DMS 273 treated with DMSO at 0.1 percent for 48 hours (cell line): ENCODE measurements around the gene LTBP2.

Experiments used
- DNase-seq: peaks from one replicate; lab custom pipeline; 2025; lab: John Stamatoyannopoulos, UW

Gene LTBP2

DNA sequence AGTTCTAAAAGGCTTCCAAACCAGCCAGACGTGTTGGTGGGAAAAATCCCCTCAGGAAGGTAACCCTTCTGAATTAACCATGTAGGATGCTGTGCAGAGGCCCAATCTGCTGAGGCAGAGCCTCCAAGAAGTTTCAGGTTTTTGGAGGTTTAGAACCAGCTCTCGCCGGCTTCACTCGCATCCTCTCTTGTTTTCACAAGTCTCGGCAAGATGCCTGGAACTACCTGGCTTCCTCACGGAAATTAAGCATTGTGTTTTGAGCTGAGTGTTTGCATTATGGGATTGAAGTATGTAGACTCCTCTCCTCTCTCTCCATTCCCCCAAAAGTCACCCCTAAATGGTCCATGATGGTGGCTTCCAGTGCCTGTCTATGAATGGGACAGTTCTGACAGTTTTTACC is 20.6 kb downstream of the LTBP2 start:
- DNase-seq, result no peak

DNA sequence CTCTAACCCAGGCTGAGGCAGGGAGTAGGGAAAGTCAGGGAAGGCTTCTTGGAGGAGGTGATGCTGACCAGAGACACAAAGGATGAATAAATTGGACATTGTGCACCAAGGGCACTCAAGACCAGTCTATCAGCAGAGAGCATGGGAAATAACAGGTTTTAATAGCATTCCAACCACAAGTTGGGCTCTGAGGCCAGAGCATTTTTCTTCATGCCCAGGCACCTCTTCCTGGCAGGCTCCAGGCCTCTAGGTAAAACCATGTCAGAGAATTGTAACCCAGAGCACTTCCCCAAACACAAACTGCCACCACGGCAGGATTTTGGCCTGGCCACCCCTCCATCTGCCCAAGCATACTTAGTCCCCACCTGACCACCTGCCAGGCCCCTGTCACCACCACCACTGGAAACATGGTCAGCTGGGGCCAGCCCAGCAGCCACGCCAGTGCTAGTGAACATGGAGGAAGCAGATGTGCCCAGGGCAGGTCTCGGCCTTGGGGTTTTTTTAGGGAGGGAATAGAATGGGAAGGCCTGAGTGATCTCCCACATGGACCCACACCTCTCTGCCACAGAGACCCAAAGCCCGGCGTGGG is 22.7 kb downstream of the LTBP2 start:
- DNase-seq, result no peak

DNA sequence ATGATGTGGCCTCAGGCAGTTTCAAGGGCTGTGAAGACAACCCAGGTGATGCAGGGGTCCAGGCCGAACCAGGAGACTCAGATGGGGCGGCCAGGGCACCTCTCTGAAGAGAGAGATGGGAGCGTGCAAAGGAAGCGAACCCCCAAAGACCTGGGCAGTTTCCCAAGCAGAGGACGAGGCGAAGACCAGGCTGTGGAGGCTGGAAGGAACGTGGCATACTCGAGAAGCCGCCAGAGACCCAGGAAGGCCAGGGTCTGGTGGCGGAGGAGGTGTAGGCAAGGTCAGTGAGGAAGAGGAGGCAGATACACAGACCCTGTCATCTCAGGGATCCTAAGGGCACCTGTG is 24.7 kb downstream of the LTBP2 start:
- DNase-seq, result no peak

DNA sequence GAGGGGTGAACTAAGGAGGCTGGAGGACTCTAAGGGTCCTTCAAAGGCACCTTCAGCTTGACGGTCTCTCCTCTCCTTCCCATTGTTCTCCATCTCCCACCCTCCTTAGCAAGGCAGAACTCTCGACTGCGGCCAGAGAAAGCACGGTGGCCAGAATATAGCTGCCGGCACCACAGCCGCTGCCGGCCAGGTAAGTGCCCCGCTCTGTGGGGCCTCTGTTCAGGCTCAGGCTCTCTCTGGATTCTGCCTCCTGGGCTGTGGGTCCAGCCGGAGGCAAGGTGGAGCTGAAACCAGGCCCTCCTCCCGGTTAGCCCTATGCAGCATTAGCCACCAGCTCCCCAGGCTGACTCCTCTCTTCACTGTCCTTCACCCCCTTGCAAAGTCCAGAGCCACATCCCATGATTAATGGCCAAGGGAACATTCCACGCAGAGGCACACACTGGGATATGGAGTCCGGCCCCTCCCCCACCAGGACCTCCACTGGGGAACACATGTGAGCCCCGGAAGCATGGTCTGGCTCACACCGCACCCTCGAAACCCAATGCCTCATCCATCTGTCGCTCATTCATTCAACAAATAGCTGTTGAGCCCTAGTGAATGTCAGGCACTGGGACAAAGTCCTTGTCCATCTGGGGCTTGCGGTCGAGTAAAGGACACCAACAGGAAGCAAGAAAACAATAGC is 25.2 kb downstream of the LTBP2 start:
- no peak for DNase-seq

DNA sequence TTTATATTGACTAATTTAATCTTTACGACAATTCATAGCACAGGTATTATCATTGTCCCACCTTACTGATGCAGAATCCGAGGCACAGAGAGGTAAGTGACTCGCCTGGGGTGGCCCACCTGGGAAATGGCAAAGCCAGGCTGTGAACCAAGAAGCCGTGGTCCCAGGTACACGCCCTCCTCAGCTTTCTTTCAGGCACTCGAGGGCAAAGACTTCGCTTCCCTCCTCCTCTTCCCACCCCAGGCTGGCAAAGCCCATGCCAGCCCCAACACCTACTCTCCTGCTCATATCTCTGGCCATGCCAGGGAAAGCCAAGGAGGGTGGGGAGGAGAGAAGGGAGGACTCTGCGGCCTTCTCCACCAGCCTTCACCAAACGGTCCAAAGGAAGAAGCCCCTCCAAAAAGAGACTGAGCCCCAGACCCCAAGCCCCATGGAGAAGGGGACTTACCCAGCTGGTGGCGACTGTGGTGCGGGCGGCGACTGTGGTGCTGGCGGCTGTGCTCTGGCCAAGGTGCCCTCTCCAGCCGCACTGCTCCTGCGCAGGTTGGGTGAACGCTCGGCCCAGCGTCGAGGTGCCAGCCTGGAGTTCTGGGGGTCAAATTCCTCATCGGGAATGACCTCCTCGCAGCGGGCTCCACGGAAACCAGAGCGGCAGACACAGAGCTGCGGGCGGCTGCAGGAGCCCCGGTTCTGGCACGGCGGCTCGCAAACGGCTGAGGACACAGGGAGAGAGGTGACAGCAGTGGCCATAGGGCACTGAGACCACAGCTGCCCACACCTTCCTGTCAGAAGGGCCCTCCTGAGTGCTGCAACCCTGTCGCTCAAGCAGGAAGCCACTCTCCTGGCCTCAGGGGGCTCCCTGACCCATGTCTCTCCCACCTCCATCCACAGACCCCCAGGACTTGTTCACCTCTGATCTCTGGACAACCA is 26.4 kb downstream of the LTBP2 start:
- no peak for DNase-seq

DNA sequence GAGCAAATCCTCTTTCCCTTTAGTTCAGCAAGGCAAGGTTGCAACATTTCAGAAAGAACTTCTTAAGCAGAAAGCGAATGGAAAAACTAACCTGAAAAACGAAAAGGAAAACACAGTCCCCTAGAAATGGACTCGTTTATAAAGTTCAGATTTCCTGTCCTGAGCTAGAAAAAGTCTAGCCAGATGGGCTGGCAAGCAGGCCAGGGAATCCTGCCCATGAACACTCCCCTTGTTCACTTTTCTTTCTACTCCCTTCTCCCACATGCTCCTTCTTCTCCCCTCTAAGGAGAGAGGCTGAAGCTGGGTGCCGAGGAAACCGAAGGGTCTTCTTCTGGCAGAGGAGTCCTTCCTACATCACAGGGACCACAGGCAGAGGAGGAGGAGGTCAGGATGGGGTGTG is 27.1 kb downstream of the LTBP2 start:
- DNase-seq, result no peak

DNA sequence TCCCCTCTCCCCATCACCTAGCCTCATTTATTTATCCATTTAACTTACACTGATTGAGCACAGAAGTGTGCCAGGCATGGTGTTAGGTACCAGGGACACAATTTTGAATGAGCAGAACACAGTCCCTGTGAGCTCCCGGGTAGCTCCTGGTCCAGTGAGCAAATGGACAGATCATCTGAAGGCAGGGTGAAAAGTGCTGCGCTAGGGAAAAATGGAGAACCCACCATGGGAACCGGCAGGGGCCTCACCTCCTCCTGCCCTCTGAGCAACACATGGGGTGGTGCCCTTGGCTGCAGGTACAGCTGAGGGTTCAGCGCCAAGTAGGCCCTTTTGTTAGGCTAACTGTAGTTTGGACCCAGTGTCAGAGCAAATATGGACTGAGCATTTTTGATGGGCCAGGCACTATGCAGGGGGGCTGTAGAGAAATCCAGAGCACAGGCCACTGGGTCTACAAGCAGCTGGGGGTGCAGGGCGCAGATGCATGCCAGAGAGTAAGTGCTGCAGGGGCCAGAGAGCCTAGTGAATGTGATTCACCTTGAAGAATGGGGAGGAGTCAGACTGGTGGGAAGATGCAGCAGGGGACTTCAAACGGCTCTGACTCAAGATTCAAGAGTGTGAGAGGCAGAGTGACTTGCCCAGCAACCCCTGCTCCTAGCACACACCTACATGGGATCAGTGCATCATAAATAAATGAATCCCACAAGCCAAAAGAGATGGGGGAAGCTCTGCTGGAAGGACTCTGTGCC is 28.2 kb downstream of the LTBP2 start:
- no peak for DNase-seq

DNA sequence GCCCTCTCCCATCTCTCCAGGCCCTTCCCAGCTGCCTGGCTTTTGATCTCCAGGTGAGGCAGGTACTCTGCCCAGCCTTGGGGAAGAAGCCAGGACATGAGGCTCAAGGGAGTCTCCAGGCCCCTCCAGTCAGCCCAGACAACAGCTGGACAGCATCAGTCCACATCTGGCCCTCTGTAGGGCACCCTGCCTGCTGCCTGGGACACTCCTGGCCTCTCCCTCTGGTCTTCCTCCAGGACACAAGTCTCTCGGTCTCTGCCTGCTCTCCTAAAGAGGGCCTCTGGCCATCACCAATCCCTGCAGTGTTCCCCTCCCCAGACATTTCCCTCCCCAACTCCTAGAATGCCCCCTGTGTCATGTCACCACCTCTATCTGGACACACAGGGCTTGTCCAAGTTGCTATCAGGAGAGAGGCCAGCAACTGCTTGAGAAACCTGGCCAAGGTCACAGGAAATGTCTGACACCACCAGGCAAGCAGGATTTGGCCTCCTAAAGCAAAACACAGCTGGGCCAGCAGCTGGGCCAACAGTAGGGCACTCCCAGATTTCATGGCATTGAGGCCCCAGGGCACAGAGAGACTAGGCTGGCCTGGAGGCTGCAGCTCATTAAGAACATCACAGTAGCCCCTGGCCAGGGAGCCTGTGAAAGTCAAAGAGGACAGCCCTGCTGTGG is 29.0 kb downstream of the LTBP2 start:
- DNase-seq, result no peak

DNA sequence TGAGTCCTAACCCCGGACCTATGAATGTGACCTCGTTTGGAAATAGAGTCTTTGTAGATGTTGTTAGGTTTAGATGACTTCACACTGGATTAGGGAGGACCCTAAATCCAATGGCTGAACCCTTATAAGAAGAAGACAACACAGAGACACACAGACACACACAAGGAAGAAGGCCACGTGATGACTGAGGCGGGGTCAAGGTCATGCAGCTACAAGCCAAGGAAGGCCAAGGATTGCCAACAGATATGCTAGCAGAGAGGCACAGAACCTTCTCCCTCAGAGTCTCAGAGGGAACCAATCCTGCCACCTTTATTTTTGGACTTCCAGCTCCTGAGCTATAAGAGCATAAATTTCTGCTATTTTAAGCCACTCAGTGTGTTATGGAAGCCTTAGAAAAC is 31.8 kb downstream of the LTBP2 start:
- DNase-seq, result no peak

DNA sequence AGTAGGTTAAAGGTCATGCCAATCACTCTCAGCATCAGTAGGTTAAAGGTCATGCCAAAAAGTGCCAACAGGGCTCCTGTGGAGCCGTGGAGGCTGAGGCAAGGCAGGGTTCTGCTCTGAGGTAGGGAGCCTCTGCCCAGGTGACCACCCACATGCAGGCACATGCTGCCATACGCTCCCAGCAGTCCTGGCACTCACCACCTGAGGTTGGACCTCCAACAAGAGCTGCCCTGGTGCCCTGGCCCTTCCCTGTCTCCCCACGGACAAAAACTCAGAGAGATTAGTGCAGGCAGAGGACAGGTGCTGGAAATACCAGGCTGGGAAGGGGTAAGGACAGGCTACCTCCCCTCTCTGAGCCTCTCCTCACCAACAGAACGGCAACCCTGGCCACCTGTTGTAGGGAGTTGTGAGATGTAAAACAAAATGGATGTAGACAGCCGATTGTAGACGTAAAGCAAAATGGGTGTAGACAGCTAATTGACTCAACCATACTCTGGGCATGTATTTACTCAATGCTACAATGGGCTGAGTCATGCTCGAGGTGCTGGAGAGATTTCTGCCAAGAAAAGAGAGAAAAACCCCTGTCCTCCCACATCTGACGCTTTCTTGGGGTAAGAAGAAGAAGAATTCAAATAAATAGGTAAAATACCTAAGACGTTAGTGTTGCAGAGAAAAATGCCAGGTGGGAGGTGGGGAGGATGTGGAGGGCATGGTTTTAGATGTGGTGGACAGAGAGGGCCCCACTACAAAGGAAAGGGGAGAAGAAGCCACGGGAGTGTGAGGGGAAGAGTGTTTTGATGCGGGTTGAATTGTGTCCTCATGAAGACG is 32.4 kb downstream of the LTBP2 start:
- no peak for DNase-seq

DNA sequence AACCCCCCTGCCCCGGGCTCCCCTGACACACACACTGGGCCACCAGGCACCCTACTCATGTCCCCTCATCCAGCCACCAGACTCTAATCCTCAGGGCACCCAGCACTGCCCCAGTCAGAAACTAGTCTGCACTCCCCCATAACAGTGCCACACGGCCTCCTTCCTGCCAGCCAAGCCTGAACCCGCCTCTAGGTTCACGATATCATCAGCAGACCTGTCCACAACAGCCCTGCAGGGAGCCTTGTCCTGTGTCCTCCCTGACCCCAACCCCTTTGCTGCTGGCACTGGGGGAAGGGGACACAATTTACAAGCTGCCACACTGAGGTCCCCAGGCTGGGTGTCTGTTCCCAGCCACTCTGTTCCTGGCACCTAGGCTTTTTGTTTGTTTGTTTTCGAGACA is 33.6 kb downstream of the LTBP2 start:
- no peak for DNase-seq

DNA sequence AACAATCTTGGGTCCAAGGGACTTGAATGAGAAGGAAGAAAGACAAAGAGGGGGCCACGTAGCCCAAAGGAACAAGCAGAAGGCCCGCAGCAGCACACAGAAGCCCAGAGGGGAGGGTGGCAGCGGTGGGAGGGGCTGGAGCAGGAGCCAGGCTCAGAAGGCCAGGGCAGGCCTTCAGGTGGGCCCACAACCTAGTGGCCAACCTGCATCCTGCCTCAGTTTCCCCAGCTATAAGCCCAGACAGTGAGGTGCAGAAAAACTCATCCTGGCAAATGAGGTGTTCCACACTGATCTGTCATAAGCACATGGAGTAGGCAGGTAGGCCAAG is 34.1 kb downstream of the LTBP2 start:
- DNase-seq, result no peak

DNA sequence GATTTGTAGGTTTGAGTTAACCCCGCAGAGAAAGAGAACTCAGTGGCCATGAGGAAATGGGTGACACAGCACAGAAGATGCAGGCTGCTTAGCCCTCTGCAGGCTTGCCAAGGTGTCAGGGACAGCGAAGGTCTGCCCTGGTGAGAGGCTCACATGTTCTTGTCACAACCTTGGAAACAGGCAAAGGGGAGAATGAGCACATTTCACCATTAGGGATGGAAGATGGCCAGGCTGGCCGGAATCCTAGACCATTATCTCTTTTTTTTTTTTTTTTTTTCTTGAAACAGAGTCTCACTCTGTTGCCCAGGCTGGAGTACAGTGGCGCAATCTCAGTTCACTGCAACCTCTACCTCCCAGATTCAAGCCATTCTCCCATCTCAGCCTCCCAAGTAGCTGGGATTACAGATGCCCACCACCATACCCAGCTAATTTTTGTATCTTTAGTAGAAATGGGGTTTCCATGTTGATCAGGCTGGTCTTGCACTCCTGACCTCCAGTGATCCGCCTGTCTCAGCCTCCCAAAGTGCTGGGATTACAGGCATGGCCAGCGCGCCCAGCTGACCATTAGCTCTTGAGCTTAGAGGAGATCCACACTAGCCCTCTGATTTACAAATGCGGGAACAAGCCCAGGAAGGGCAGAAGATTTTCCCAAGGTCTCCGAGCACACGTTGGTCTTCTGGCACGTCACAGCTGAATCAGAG is 34.6 kb downstream of the LTBP2 start:
- DNase-seq, result no peak

DNA sequence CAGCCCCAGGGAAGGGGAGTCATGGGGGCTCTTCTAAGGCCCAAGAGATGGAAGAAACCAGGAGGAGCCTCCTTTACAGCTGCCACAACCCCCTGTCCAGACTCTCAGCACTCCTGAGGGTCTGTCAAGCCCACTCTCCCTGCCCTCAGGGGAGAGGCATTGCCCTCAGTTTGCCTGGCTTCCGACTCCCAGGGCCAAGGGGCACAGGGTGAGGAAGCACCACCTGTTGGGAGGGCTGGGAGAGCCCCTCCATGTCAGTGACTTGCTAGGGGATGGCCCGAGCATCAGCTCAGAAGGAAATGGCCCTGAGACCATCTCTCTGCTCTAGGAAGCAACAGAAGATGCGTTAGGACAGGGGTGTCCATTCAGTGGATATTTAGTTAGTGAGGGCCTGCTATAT is 36.1 kb downstream of the LTBP2 start:
- DNase-seq, result no peak

DNA sequence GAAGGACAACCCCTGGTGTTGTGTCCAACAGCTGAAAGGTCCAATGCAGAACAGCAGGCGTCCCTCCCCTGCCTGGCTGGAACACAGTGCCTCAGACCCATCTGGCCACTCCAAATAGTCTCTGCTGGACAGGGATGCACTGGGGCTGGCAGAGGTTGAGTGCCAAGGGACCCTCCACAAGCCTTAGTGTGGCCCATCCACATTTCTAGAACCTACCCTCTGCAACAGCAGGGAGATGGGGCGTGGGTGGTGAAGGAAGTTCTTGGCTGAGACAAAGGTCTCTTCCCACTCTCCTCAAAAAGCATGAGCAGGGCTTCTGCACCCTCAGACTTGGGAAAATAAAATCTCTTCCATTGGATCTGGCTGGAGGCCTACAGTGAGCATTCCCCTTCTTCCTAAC is 36.5 kb downstream of the LTBP2 start:
- DNase-seq, result no peak

DNA sequence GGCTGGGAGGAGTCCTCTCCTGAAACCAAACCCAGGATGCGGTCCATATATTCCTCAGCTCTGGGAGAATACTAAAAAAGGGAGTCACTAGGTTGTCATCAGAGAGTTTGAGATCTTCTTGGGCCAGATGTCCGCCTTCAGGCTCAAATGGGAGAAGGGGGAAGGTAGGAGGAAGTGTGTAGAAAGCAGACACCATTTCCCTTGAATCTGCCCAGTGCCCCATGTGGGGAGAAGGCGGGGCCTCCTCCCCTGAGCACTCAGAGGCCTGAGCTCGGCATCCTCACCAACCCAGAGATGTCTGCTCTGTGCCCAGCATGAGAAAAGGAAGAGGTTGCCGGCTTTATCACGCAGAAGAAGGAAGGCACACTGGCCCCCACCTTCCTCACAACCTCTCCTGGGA is 37.3 kb downstream of the LTBP2 start:
- no peak for DNase-seq

DNA sequence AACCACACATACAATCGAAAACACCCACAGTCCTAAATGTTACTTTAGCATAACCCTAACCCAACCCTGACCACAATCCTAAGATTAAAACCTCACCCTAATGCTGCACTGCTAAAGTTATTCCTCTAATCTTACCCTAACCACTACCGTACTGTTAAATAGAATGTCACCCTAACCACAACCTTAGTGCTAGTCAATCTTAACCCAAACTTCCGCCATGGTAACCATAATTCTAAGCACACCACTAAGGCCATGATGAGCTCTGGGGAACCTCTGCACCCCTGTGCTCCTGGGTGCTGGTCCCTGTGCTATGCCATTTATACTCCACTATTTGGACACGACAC is 38.0 kb downstream of the LTBP2 start:
- no peak for DNase-seq

DNA sequence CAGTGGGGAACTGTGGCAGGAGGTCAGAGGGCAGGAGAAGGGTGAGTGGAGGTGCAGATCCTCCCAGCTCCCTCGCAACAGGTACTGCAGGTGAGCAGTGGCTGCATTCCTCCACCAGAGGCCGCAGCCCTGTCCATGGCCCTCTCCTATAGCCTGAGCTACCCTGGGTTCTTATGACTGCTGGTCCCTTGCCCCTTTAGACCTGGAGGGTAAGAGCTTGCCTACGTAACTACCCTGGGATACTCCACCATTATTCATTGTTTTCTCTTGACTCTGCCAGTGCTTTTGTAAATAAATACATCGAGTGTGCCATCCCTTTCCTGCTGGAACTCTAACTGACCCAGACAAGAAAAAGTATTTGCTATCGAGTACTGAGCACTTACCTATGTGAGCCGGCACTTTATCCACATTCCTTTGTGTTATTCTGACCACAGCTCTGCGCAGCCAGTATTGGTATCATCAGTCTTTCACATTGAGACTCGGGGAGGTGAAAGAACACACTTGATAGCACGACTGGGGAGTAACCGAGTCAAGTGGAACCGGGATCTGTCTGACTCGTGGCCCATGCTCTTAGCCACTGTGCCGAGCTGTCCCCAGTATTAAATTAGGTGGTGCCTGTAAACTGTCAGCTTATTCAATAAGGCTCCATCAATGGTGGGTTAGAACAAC is 38.5 kb downstream of the LTBP2 start:
- DNase-seq, result no peak

DNA sequence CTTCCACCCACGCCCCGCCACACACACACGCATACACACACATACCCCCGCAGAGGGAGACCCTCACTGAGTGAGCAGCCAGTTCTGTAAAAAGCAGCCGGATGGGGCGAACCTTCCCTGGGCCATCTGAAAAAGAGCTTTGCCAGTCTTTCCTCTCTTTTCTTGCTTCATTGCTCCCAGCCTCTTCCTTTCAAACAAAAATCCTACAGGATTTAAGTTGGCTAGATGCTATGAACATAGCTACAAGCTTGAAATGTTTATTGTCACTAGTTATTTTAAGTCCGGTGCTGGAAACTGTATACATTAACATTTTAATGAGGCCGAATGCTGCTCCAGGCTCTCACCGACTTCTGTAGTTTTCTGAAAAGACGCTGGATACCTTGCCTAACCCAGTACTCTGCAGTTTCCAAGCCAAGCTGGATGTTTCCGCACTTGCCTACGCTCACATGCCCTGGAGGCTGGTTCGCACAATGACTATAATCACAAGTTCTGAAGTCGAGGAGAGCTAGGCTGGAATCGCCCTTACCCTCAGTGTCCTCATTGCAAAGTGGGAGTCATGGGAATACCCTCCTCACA is 39.2 kb downstream of the LTBP2 start:
- DNase-seq, result no peak
